T-cell (primary cell): ENCODE results near the gene ZNF628. TPM values are rescaled to one million over a fixed set of nuclear protein-coding genes. Genes with fewer than 3 reads are reported as not detected.
A peak's percentile ranks its signal among the peaks of the same experiment; 100 is the strongest.

Experiments
- ATAC-seq, 4 experiments: fragments of 200-7000 bp in 3 of 4; fragments of 150-1000 bp in 1 of 4; cut with Tn5 transposase; replicated peaks in 1 of 4; 1 replicate in 3 of 4; 2 replicates in 1 of 4; pipeline ENCODE4 v1.10.0; 2021; ENCODE audit warnings: moderate library complexity in 3 of 4, mild to moderate bottlenecking in 2 of 4, moderate number of reproducible peaks in 1 of 4
- CTCF ChIA-PET, 2 donors: fragments of 300-600 bp; sonication (Branson Sonifier 250); formaldehyde crosslinking; loops; one replicate each; lab custom pipeline; 2022; ENCODE audit warnings: antibody characterized with exemption in 2 of 2; lab: Charles Lee
- POLR2A ChIA-PET, 2 donors: fragments of 300-600 bp; sonication (Branson Sonifier 250); formaldehyde crosslinking; loops; one replicate each; lab custom pipeline; 2022; ENCODE audit warnings: antibody characterized with exemption in 2 of 2; lab: Charles Lee
- DNase-seq, 35 experiments: peaks; one replicate each; pipeline versions ENCODE4 v3.0.0 to v3.0.0-alpha.2; 2013 to 2023
- H3K27ac ChIP-seq: one replicate; pipeline ENCODE4 v1.5.1; 2013; ENCODE audit warnings: low read length
- H3K27me3 ChIP-seq, 2 experiments: replicated peaks in 1 of 2; 1 replicate in 1 of 2; 2 replicates in 1 of 2; pipeline versions ENCODE4 v1.6.1 to v1.7.0; 2013; ENCODE audit warnings: low read length in 1 of 2, mixed read lengths in 1 of 2; ENCODE audit not compliant: control insufficient read depth in 2 of 2, insufficient read depth in 2 of 2; ENCODE audit errors: extremely low read depth in 1 of 2
- H3K36me3 ChIP-seq, 2 donors: 1 replicate in 1 of 2; 2 replicates in 1 of 2; pipeline versions ENCODE4 v1.6.1 to v1.7.0; 2013; ENCODE audit warnings: low read length in 1 of 2; ENCODE audit not compliant: control insufficient read depth in 2 of 2, insufficient read depth in 1 of 2; ENCODE audit errors: extremely low read depth in 1 of 2
- H3K4me1 ChIP-seq, 2 experiments: 1 replicate in 1 of 2; 2 replicates in 1 of 2; pipeline versions ENCODE4 v1.6.1 to v1.7.0; 2013; ENCODE audit warnings: low read length in 2 of 2, mixed read lengths in 1 of 2; ENCODE audit not compliant: insufficient read depth in 2 of 2, control insufficient read depth in 1 of 2; ENCODE audit errors: extremely low read depth in 1 of 2
- H3K4me3 ChIP-seq, 2 donors: 1 replicate in 1 of 2; 2 replicates in 1 of 2; pipeline versions ENCODE4 v1.5.1 to v1.7.0; 2013; ENCODE audit warnings: mild to moderate bottlenecking in 2 of 2, low read length in 1 of 2, moderate library complexity in 1 of 2; ENCODE audit not compliant: control insufficient read depth in 1 of 2; ENCODE audit errors: extremely low read depth in 1 of 2
- H3K9me3 ChIP-seq: 2 replicates; pipeline ENCODE4 v1.7.0; 2013
- H3K27ac Mint-ChIP-seq, 2 donors: one replicate each; pipeline ENCODE4 v1.8.0; 2020 to 2021; ENCODE audit warnings: mild to moderate bottlenecking in 2 of 2, mixed read lengths in 2 of 2
- H3K27me3 Mint-ChIP-seq, 2 donors: one replicate each; pipeline ENCODE4 v1.8.0; 2021 to 2022; ENCODE audit warnings: mixed read lengths in 2 of 2
- H3K36me3 Mint-ChIP-seq: one replicate; pipeline ENCODE4 v1.8.0; 2021; ENCODE audit warnings: mixed read lengths
- H3K4me1 Mint-ChIP-seq, 3 donors: one replicate each; pipeline ENCODE4 v1.8.0; 2020 to 2022; ENCODE audit warnings: mixed read lengths in 3 of 3, mild to moderate bottlenecking in 1 of 3
- H3K4me3 Mint-ChIP-seq, 3 donors: one replicate each; pipeline ENCODE4 v1.8.0; 2020 to 2022; ENCODE audit warnings: mild to moderate bottlenecking in 3 of 3, mixed read lengths in 3 of 3, moderate library complexity in 3 of 3
- H3K9me3 Mint-ChIP-seq, 3 donors: one replicate each; pipeline ENCODE4 v1.8.0; 2020 to 2022; ENCODE audit warnings: mixed read lengths in 3 of 3
- WGBS: methylation state at CpG from one replicate; pipeline ENCODE4 v1.1.5; 2013; ENCODE audit warnings: missing lambda C conversion rate; ENCODE audit not compliant: insufficient coverage; 5-methylcytosine and 5-hydroxymethylcytosine counted together
- total RNA-seq, 35 experiments: library from RNA in 6 of 35; stranded (reverse) in 6 of 35; fragments of 120-200 nt in 1 of 35; gene quantifications; one replicate each; pipeline versions ENCODE4 v1.2.1 to v1.2.4 and lab custom pipeline; 2013 to 2026

ZNF628 gene
- total RNA-seq, 5 donors from 2014 or later (not counting 1 experiment from before 2014, with no cell fraction given), result 14.2 to 24.1 (median 16.2) TPM

GRCh38 chr19:55457683-55458457 lies 18.5 kb upstream of the ZNF628 start:
- Mint-ChIP-seq H3K27me3 (peaks cover 11 to 14% of the 10 kb centered on the region in 2 donors), H3K9me3 (no peaks in the 10 kb centered on the region), H3K4me1 (peaks cover 26 to 40% (median 35%) of the 10 kb centered on the region in 3 donors), H3K36me3 (peaks cover 11% of the 10 kb centered on the region), H3K4me3 (no peak overlapping the region), H3K27ac (no peak overlapping the region)
- Histone ChIP-seq H3K27ac (no peak overlapping the region), H3K4me1 (peaks cover 0 to 24% of the 10 kb centered on the region in 2 experiments), H3K4me3 (no peak overlapping the region), H3K27me3 (peaks cover 0 to 18% of the 10 kb centered on the region in 2 experiments), H3K9me3 (no peaks in the 10 kb centered on the region), H3K36me3 (no peaks in the 10 kb centered on the region)
- ATAC-seq (no peak), DNase-seq (no peak)
- WGBS, result 63% methylated on average over 7 of the region's 16 CpGs
- ChIA-PET CTCF (no interaction called here), POLR2A (interaction anchor here in 1 of 2 donors (0.7 kb wide), 1 partner anchor 169 kb away, joined by 4 read pairs; no protein-coding TSS in a partner anchor)

GRCh38 chr19:55459551-55459949 lies 16.9 kb upstream of the ZNF628 start:
- peaks cover 3% of the 10 kb centered on the region in 2 donors for H3K27me3 Mint-ChIP-seq
- H3K36me3 Mint-ChIP-seq, result peaks cover 8% of the 10 kb centered on the region
- H3K4me1 Mint-ChIP-seq, result peaks cover 20 to 30% (median 25%) of the 10 kb centered on the region in 3 donors
- peak overlapping the region in 2 of 3 donors; percentile 24 to 88 for H3K4me3 Mint-ChIP-seq
- ChIA-PET CTCF (interaction anchor here (0.6 to 1.2 kb wide), 2 partner anchors 8 to 56 kb away, joined by 4 to 7 read pairs; no protein-coding TSS in a partner anchor), POLR2A (interaction anchor here in 1 of 2 donors (0.6 kb wide), 1 partner anchor 21 kb away, joined by 3 read pairs; no protein-coding TSS in a partner anchor)
- DNase-seq (no peak), ATAC-seq (no peak)
- Histone ChIP-seq H3K4me1 (peaks cover 0 to 19% of the 10 kb centered on the region in 2 experiments), H3K9me3 (no peaks in the 10 kb centered on the region), H3K27me3 (peaks cover 0 to 4% of the 10 kb centered on the region in 2 experiments), H3K27ac (no peak overlapping the region), H3K36me3 (no peaks in the 10 kb centered on the region), H3K4me3 (no peak overlapping the region)
- H3K27ac Mint-ChIP-seq, result no peak overlapping the region
- WGBS, result 83% methylated on average over 8 of the region's 8 CpGs
- no peaks in the 10 kb centered on the region for H3K9me3 Mint-ChIP-seq

GRCh38 chr19:55459950-55460657 lies 16.3 kb upstream of the ZNF628 start:
- peaks cover 20 to 30% (median 25%) of the 10 kb centered on the region in 3 donors for H3K4me1 Mint-ChIP-seq
- ChIA-PET POLR2A (interaction anchor here in 1 of 2 donors (0.6 kb wide), 1 partner anchor 22 kb away, joined by 3 read pairs; no protein-coding TSS in a partner anchor), CTCF (interaction anchor here (0.6 to 1.2 kb wide), 2 partner anchors 7 to 56 kb away, joined by 4 to 7 read pairs; no protein-coding TSS in a partner anchor)
- peaks cover 0 to 2% of the 10 kb centered on the region in 2 donors for H3K27me3 Mint-ChIP-seq
- WGBS, result 81% methylated on average over 3 of the region's 16 CpGs
- peaks cover 4% of the 10 kb centered on the region for H3K36me3 Mint-ChIP-seq
- Histone ChIP-seq H3K9me3 (no peaks in the 10 kb centered on the region), H3K36me3 (no peaks in the 10 kb centered on the region), H3K4me3 (no peak overlapping the region), H3K27me3 (peaks cover 0 to 4% of the 10 kb centered on the region in 2 experiments), H3K4me1 (peaks cover 0 to 19% of the 10 kb centered on the region in 2 experiments), H3K27ac (no peak overlapping the region)
- no peak for DNase-seq
- ATAC-seq, result no peak
- H3K27ac Mint-ChIP-seq, result peak overlapping the region in 1 of 2 donors; percentile 20
- H3K9me3 Mint-ChIP-seq, result no peaks in the 10 kb centered on the region
- H3K4me3 Mint-ChIP-seq, result peak overlapping the region; percentile 85 to 88 (median 87)

- Histone ChIP-seq H3K4me3 (peak overlapping the region; percentile 84 to 94), H3K9me3 (no peaks in the 10 kb centered on the region), H3K36me3 (no peaks in the 10 kb centered on the region), H3K4me1 (peaks cover 0 to 19% of the 10 kb centered on the region in 2 experiments), H3K27ac (peak overlapping the region; percentile 64), H3K27me3 (peaks cover 0 to 4% of the 10 kb centered on the region in 2 experiments)
- Mint-ChIP-seq H3K4me3 (peak overlapping the region; percentile 85 to 88 (median 87)), H3K27me3 (no peaks in the 10 kb centered on the region), H3K4me1 (peaks cover 20 to 30% (median 25%) of the 10 kb centered on the region in 3 donors), H3K9me3 (no peaks in the 10 kb centered on the region), H3K36me3 (peaks cover 4% of the 10 kb centered on the region), H3K27ac (peak overlapping the region in 1 of 2 donors; percentile 44)
- DNase-seq, result peak in 4 of 35 experiments; percentile 18 to 45 (median 19)
- WGBS, result 50% methylated on average over 18 of the region's 24 CpGs
- ChIA-PET CTCF (no interaction called here), POLR2A (no interaction called here)
- ATAC-seq, result no peak
Observed at GRCh38 chr19:55460670-55461258, 15.7 kb upstream of the ZNF628 start.

- under 1% methylated on average over 50 of the region's 54 CpGs for WGBS
- Mint-ChIP-seq H3K36me3 (peaks cover 4% of the 10 kb centered on the region), H3K4me3 (peak within 1 kb of the TSS; percentile 85 to 88 (median 87)), H3K27ac (peak within 1 kb of the TSS; percentile 77 to 93), H3K27me3 (no peaks in the 10 kb centered on the region), H3K9me3 (no peaks in the 10 kb centered on the region), H3K4me1 (peaks cover 20 to 30% (median 25%) of the 10 kb centered on the region in 3 donors)
- Histone ChIP-seq H3K9me3 (no peaks in the 10 kb centered on the region), H3K36me3 (no peaks in the 10 kb centered on the region), H3K27me3 (peaks cover 0 to 4% of the 10 kb centered on the region in 2 experiments), H3K4me1 (peaks cover 0 to 19% of the 10 kb centered on the region in 2 experiments), H3K4me3 (peak within 1 kb of the TSS; percentile 84 to 94), H3K27ac (peak within 1 kb of the TSS; percentile 70)
- CTCF ChIA-PET, result interaction anchor here in 1 of 2 donors (0.5 to 1.1 kb wide), 10 partner anchors 16 to 247 kb away, joined by 3 to 14 read pairs (median 4); partner anchors contain the start of genes FIZ1, KMT5C, ZNF628 and ZNF784
- peak; percentile 96 to 98 (median 97) for ATAC-seq
- POLR2A ChIA-PET, result interaction anchor here in 1 of 2 donors (0.6 to 1.0 kb wide), 8 partner anchors 16 to 174 kb away, joined by 3 to 7 read pairs (median 3); partner anchors contain the start of genes FIZ1, KMT5C and ZNF784
- peak; percentile 99 to 100 (median 100) for DNase-seq
Observed at GRCh38 chr19:55461259-55461973, 15.0 kb upstream of the ZNF628 start, which contains the start of gene ISOC2. Gene ISOC2 (minus strand): TSS chr19:55461642. CDS start chr19:55456486, 5,156 bp downstream.
